GM19468 (cell line): Measurements from ENCODE around the gene RBFA.

Source experiments
- ATAC-seq: cut with Tn5 transposase; IDR thresholded peaks from one replicate; pipeline ENCODE4 v1.9.1; 2021; ENCODE audit warnings: mild to moderate bottlenecking, moderate library complexity, moderate number of reproducible peaks; ENCODE audit not compliant: unreplicated experiment; ENCODE audit errors: extremely low read depth

The RBFA gene

DNA sequence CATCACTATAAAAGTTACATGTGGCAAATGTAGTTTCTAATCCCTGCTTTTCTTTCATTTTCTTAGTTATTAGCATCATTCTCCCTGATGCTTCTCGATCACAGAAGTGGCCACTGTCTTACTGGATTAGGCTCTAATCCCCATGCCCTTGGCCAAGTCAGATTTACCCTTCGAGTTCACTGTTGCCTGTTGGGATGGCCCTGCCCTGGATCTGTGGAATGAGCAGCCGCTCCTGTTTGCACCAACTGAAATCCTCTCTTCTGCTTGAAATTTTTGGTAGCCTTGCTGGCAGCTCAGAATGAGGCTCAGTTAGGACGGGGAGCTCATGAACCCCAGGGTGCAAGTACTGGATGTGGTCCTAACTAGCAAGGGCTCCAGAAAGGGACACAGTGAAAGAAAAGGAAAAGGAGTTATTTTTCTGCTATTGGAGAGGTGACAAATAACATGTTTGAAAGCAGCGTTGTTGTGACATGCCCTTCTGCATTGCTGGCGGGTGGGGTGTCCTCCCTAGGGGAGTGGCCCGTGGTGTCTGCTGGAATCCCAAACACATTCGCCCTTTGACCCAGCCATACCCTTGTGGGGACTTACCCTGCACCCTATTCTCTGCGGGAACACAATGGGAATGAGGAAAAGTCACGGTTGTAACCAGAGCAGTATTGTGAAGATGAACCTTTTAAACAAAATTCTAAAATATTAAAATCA, 34.5 kb downstream of the RBFA start:
- ATAC-seq, result no peak

DNA sequence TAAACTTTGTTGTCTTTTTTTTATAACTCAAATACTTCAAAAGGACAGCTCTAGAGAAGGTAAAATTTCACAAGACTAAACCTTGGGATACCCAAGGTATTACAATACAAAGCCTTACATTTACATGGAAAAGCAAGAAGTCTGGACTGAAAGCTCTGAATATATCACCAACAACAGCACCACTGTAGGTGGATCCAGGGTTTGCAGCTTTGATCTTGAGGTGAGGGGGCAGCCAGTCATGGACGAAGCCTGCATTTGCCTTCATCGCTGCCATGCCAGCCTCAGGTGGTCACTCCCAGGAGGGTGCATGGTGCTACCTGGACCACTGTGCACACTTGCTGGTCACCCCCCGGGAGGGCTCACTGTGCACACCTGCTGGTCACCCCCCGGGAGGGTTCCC, 36.6 kb downstream of the RBFA start:
- ATAC-seq, result no peak

DNA sequence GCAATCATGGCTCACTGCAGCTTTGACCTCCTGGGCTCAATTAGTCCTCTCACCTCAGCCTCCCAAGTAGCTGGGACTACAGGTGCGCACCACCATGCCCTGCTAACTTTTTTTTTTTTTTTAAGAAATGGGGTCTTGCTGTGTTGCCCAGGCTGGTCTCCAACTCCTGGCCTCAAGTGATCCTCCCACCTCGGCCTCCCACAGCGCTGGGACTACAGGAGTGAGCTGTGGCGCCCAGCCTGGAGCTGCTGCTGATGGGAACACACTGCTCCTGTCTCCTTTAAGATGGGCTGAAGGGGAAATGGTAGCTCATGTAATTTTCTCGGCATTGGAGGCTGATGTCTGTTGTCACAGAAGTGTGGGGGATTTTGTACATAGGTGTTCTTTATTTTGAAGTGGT, 39.9 kb downstream of the RBFA start:
- no peak for ATAC-seq

DNA sequence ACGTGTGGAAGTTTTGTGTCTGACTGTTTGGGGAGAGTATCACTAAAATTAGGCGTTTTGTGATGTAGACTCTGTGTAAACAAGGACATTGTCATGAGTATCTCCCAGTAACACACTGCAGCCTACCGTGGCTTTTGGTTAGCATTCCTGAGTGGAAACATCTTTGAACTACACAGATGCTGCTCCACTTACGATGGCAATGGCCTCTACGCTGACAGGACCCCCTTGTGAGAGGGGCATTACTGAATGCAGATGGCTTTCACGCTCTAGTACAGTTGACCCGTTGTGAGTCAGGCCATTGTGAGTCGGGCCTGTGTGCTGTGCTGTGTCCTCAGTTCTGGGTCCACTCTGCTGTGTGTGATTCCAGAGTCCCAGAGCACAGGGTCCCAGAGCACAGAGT, 40.5 kb downstream of the RBFA start:
- no peak for ATAC-seq

DNA sequence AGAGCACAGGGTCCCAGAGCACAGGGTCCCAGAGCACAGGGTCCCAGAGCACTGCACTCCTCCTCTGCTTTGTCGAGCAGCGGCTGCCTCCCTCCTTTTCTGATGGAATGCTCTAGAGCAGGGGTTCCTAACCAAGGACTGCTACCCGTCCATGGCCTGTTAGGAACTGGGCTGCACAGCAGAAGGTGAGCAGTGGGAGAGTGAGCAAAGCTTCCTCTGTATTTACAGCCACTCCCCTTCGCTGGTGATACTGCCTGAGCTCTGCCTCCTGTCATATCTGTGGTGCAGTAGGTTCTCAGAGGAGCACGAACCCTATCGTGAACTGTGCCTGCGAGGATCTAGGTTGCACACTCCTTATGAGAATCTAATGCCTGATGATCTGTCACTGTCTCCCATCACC, 41.7 kb downstream of the RBFA start:
- no peak for ATAC-seq

DNA sequence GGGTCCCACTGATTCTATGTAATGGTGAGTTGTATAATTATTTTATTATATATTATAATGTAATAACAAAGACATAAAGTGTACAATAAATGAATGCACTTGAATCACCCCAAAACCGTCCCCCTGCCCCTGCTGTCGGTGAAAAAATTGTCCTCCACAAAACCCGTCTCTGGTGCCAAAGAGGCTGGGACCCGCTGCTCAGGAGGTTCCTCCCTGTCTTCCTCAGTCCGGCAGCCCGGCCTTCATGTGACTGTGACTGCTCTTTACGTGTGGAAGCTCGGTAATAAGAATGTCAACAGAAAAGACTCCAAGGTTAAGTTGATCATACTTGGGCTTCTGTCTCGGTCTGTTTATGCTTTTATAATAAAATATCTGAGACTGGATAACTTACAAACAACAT, 42.1 kb downstream of the RBFA start:
- no peak for ATAC-seq

DNA sequence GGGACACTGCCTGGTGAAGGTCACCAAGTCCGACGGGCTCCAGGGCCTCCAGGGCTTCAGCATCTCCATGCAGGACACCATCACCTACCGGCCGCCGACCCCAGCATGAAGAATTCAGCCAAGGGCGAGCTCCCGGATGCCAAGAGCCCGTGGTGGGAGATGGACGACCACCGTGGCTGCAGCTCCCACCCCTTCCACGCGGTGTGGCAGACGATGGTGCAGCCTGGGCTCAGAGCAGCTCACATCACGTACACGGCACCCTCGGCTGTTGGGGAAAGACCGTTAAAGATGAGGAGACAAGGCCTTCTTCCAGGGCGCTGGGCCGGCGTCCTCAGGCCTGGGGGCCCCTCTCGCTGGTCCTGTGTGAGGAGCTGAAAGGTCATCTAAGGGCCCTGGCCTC, 43.6 kb downstream of the RBFA start:
- ATAC-seq, result no peak
